GM12865 (cell line): ENCODE measurements around the gene CACNA2D1.
"Not testable (repeated sequence)": the region's sequence is repeated elsewhere in the genome, so short reads cannot be mapped to it uniquely, and the experiment has no call there.

ENCODE experiments used
- DNase-seq: peaks from one replicate; pipeline ENCODE4 v3.0.0; 2010; ENCODE audit warnings: low read depth
- H3K4me3 ChIP-seq: 2 replicates; pipeline ENCODE4 v1.5.1; 2011; ENCODE audit warnings: mild to moderate bottlenecking, low read depth, low read length, control low read depth
- TF ChIP-seq, protein P1 (sequence below): IDR thresholded peaks from 2 replicates; pipeline ENCODE4 v1.5.1; 2011; ENCODE audit warnings: low read length, control low read depth, low read depth, inconsistent platforms; ENCODE audit not compliant: insufficient read depth; ENCODE audit errors: missing control alignments

The CACNA2D1 gene

DNA sequence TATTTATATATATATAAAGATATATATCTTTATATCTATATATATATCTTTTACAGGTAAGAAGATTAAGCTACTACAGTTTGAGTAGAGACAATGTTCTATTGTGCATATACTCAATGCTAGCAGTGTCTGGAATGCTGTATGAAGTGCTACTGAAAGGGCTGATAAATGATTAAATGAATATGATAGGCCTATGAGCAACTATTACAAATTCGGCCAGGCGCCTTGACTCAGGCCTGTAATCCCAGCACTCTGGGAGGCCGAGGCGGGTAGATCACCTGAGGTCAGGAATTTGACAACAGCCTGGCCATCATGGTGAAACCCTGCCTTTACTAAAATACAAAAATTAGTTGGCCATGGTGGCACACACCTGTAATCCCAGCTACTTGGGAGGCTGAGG is 297.1 kb downstream of the CACNA2D1 start:
- TF ChIP-seq, protein P1, sequence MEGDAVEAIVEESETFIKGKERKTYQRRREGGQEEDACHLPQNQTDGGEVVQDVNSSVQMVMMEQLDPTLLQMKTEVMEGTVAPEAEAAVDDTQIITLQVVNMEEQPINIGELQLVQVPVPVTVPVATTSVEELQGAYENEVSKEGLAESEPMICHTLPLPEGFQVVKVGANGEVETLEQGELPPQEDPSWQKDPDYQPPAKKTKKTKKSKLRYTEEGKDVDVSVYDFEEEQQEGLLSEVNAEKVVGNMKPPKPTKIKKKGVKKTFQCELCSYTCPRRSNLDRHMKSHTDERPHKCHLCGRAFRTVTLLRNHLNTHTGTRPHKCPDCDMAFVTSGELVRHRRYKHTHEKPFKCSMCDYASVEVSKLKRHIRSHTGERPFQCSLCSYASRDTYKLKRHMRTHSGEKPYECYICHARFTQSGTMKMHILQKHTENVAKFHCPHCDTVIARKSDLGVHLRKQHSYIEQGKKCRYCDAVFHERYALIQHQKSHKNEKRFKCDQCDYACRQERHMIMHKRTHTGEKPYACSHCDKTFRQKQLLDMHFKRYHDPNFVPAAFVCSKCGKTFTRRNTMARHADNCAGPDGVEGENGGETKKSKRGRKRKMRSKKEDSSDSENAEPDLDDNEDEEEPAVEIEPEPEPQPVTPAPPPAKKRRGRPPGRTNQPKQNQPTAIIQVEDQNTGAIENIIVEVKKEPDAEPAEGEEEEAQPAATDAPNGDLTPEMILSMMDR: no peak
- no peak overlapping the region for H3K4me3 ChIP-seq
- DNase-seq: no peak

DNA sequence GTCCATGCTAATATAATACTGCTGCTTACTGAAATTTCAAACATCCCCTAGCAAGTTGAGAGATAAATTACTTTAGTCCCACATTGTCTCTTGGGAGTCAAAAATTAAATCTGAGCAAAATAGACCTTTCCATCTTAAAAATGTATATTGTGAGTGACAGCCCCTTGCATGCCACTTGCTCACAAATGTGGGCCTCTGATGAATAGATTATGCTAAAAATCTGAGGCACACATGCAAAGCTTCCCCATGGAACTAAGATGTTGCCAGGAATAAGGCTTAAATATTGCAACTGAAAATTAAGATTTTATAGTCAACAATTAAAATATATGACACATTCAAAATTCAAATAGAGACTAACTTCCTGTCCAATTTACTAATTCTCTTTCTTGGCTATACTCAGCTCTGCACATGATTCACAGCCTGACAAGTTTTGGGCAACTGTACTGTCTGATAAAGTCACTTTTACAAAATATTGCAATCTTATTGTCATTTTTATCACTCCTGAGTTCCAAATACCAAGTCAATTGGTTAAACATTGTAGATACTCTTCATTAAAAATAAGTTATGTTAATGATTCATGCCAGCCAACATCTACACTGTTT is 301.2 kb downstream of the CACNA2D1 start:
- no peak overlapping the region for H3K4me3 ChIP-seq
- DNase-seq: no peak
- TF ChIP-seq, protein P1: no peak

DNA sequence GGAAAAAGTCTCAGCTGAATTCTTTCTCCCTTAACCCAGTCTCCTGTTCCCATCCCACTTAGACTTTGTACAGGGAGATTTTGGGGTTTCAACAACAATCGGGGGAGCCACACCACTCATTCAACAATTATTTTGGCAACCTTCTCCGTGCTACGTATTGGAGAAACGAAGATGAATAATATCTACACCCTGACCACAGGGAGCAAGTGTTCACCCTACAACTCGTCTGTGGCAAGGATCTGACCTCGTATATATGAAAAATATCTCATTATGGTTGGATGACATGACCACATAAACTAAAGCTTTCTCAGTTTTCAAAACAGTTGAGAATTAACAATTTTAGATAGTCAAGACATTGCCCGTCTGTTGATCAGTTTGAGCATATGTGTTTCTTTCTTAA is 302.1 kb downstream of the CACNA2D1 start:
- no peak overlapping the region for H3K4me3 ChIP-seq
- no peak for DNase-seq
- TF ChIP-seq, protein P1: no peak

DNA sequence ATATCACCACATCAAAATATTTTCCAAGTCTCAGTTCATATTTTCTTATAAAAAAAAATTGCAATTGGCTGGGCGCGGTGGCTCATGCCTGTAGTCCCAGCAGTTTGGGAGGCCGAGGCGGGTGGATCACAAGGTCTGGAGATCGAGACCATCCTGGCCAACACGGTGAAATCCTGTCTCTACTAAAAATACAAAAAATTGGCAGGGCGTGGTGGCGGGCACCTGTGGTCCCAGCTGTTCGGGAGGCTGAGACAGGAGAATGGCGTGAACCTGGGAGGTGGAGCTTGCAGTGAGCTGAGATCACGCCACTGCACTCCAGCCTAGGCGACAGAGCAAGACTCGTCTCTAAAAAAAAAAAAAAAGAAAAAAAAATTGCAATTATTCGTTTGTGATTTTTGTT is 303.0 kb downstream of the CACNA2D1 start:
- not testable (repeated sequence) for H3K4me3 ChIP-seq, DNase-seq

DNA sequence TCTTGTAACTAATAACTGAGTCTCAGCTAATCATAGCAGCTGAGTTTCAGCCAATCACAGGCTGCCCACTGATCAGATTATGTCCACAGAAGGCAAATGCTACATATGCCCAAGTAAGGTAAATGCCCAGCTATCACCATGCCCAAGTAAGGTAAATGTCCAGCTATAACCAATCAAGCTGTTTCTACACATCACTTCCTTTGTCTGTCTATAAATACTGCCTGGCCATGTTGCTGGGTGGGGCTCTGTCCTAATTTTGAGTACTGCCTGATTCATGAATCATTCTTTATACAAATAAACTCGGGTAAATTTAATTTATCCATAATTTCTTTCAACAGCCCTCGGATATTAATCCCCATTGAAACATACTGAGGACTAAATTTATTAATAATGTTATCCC is 312.4 kb downstream of the CACNA2D1 start:
- H3K4me3 ChIP-seq: no peak overlapping the region
- peak; percentile 2 for DNase-seq
- TF ChIP-seq, protein P1: no peak

DNA sequence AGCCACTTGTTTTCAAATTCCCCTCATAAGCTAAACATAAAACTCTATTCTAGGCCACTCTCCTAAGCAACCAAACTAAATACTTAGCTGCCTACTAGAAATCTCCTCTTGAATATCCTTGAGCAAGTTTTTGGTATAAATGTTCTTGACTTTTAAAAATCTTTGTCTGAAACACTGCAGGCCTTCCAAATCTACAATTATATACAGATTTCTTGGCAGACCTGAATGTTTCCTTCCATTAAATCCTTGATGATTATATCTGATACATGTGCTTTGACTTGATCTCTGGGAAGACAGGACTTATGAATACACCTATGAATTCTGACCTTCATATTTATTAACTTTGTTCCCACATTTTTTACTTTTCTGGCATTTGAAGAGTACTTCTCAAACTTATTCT is 314.5 kb downstream of the CACNA2D1 start:
- no peak for DNase-seq
- TF ChIP-seq, protein P1: no peak
- no peak overlapping the region for H3K4me3 ChIP-seq

DNA sequence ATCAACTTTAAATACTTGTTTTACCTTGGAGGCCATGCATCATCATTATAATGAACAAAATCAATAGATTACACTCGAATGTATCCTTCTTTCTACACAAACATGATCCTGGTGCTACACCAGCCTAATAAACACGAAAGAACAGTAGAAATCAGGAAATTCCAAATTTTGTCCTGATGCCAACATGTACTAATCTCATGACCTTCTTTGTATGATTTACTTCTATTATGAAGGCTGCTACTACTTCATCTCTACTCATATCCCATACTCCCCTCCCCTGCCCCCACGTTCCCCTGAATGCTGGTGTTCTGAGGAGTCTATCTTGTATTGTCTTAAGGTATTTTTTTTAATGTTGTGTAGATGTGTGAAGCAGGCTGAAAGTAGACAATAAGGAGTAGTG is 315.0 kb downstream of the CACNA2D1 start:
- TF ChIP-seq, protein P1: no peak
- DNase-seq: no peak
- no peak overlapping the region for H3K4me3 ChIP-seq

DNA sequence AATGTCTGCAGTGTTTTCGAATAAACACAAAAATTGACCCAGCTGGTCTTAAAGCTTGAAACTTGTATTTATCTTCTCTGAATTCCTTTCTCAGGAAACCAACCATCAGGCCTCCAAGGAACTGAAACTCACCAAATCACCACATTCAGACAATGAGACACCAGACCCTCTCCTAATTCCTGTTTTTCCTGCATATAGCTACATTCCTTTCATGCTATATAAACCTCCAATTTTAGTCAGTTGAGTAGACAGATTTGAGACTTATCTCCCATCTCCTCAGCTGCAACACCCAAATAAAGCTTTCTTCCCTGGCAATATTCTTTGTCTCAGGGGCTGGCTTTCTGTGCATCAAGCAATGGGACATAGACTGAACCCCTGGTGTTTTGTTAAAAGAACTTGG is 317.0 kb downstream of the CACNA2D1 start:
- DNase-seq: no peak
- H3K4me3 ChIP-seq: no peak overlapping the region
- TF ChIP-seq, protein P1: no peak
